Ovary (tissue), 9 donors: ENCODE data around the gene YBX1. TPM values are rescaled to one million over a fixed set of nuclear protein-coding genes. Genes with fewer than 3 reads are reported as not detected.

Experiments used
- DNase-seq, 5 donors: peaks; one replicate each; pipeline ENCODE4 v3.0.0-alpha.2; 2019 to 2020
- H3K27ac ChIP-seq, 2 donors: fragments of 200-600 bp; one replicate each; pipeline versions ENCODE4 v1.5.1 to v1.8.0; 2019 to 2022
- H3K27me3 ChIP-seq: fragments of 200-600 bp; one replicate; pipeline ENCODE4 v1.8.0; 2022
- H3K36me3 ChIP-seq: fragments of 200-600 bp; sonication (generic); one replicate; pipeline ENCODE4 v1.5.1; 2019
- H3K4me1 ChIP-seq: one replicate; pipeline ENCODE4 v1.8.1; 2013; ENCODE audit warnings: mild to moderate bottlenecking, moderate library complexity; ENCODE audit not compliant: insufficient read depth
- H3K4me3 ChIP-seq: fragments of 200-600 bp; sonication (generic); one replicate; pipeline ENCODE4 v1.5.1; 2017
- H3K9me3 ChIP-seq, 2 donors: fragments of 200-600 bp in 1 of 2; sonication (generic) in 1 of 2; one replicate each; pipeline versions ENCODE4 v1.5.1 to v1.8.1; 2013 to 2019; ENCODE audit warnings: mild to moderate bottlenecking in 1 of 2, moderate library complexity in 1 of 2
- CTCF ChIP-seq, 3 donors: fragments of 450-650 bp in 2 of 3; fragments of 200-600 bp in 1 of 3; IDR thresholded peaks; one replicate each; pipeline versions ENCODE4 v1.5.1 to v1.8.0; 2016 to 2022; ENCODE audit warnings: antibody characterized with exemption in 3 of 3, mild to moderate bottlenecking in 1 of 3
- EP300 ChIP-seq: sonication (generic); formaldehyde crosslinking; IDR thresholded peaks from one replicate; pipeline ENCODE4 v1.6.1; 2017; ENCODE audit warnings: antibody characterized with exemption
- POLR2A ChIP-seq: fragments of 450-650 bp; IDR thresholded peaks from one replicate; pipeline ENCODE4 v1.6.1; 2017; ENCODE audit warnings: antibody characterized with exemption, mild to moderate bottlenecking, moderate library complexity
- WGBS, 3 donors: extraction: QIAGEN DNeasy Blood & Tissue Kit in 1 of 3; methylation state at CpG; one replicate each; pipeline versions ENCODE4 v1.1.5 to v1.1.7; 2013 to 2017; 5-methylcytosine and 5-hydroxymethylcytosine counted together
- intact Hi-C, 4 donors: fragments of 100-400 bp; cut with DNase I; formaldehyde crosslinking; loops; one replicate each; pipeline versions ENCODE4 v1.11.0 to v1.15.1; 2022 to 2023
- polyA plus RNA-seq, 2 donors: library from polyadenylated mRNA; stranded (reverse); fragments of 200-250 nt in 1 of 2; fragments of 350-450 nt in 1 of 2; fragmentation: Illumina TruSeq in 1 of 2; extraction: RNeasy Lipid Tissue Mini Kit (QIAGEN cat#74804) in 1 of 2; gene quantifications; one replicate each; pipeline ENCODE4 v1.2.3, GENCODE V29; 2013 to 2014
- total RNA-seq, 7 donors: library from RNA; depleted of rRNA in 2 of 7; stranded (reverse); fragments of >200 nt in 2 of 7; fragmentation: NEBNext Ultra II Directional in 3 of 7; extraction: Animal tissue kit (Norgen Biotek cat#: 25700) in 3 of 7; gene quantifications; one replicate each; pipeline versions ENCODE4 v1.1.0 to v1.2.4, GENCODE V29; 2016 to 2023
- donor health status: DM: no; HTN: no; CAD: no; lungs with moderate emphysema.
- donor health status: DM: no; HTN: no; CAD: no.
- donor health status: Bipolar disorder and iron deficiency.
- donor health status: DM: yes; HTN: yes; CAD: no.
- donor health status: DM: no; HTN: no; CAD: no.
- donor health status: DM: yes; HTN: yes; CAD: no.

The YBX1 gene
- total and polyA plus RNA-seq, 9 donors = 196 to 909 (median 381) TPM

DNA sequence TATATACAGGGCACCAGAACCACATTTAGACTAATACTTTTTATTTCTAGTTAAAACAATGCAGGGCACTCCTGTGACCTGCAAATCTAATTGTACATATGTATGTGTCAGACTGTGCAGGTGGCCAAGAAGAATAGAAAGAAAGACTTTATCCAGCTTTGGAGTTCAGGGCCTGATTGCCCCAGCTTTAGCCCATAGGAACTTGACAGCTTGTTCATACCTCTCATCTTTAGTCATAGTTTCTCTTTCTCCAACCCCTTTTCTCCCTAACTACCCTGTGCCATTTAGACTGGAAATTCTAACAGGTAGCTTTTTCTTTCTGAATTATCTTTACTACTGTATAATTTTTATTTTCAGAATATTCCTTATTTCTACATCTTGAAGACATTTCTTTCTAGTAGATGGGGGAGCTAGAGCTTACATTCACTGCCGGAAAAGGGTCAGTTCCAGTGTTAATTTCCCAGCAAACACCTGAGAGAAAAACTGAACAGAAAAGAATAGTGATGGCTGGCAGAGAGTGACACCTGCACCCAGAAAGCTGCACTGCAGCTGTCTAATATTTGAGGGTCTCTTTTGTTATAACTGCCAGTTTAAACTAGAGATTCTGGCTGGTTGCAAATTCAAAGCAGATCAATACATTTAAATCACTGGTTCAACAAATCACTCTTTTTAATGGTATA lies 8.4 kb downstream of the YBX1 start:
- TF ChIP-seq POLR2A = no peak
- WGBS, 3 donors = 71 to 92% (median 84%) methylated on average over 1 of the region's 1 CpG
- no peak overlapping the region for H3K27ac ChIP-seq
- H3K27me3 ChIP-seq = no peaks in the 10 kb centered on the region
- peaks cover 18% of the 10 kb centered on the region for H3K4me1 ChIP-seq
- no peak for DNase-seq
- H3K36me3 ChIP-seq = no peaks in the 10 kb centered on the region
- H3K4me3 ChIP-seq = no peak overlapping the region
- no peaks in the 10 kb centered on the region for H3K9me3 ChIP-seq
- intact Hi-C loops = no loop called here

DNA sequence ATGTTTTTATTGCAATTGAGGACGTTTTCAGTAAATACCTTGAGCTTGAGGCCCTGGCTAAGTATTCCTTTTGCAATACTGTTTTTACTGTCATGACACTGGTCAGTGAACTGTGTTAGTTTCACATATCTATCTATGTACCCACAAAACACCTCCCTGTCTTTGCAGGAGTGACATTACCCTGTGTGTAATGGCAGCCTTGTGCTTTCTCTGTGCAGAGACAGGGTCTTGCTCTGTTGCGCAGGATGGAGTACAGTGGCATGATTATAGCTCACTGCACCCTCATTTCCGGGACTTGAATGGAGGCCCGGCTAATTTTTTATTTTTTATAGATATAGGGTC lies 8.9 kb downstream of the YBX1 start:
- WGBS, 3 donors = 59 to 70% (median 62%) methylated on average over 4 of the region's 4 CpGs
- Histone ChIP-seq H3K4me1 (peaks cover 18% of the 10 kb centered on the region), H3K27ac (no peak overlapping the region)

DNA sequence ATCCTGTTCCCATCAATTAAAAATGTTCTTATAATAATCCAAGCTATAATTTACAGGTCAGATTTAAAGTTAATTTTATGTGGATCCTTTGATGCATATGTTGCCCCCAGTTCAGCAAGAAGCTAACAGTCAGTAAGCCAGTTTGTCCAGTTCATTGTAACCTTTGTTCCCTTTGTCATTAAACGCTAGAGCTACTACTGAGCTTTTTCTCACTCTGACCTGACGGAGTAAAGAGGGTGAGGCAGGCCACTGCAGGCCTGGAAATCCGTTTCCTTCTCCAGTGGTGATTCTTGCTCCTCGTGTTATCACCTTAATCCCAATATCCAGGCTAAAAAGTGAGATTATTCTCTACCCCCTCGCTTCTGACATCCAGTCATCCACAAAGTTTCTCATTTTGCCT lies 10.2 kb downstream of the YBX1 start:
- Histone ChIP-seq H3K9me3 (no peaks in the 10 kb centered on the region), H3K4me3 (no peak overlapping the region), H3K27ac (no peak overlapping the region), H3K27me3 (no peaks in the 10 kb centered on the region), H3K36me3 (no peaks in the 10 kb centered on the region), H3K4me1 (peaks cover 13% of the 10 kb centered on the region)
- intact Hi-C loops = no loop called here
- DNase-seq = no peak
- 48 to 54% (median 49%) methylated on average over 5 of the region's 5 CpGs for WGBS, 3 donors
- TF ChIP-seq POLR2A = no peak
- no peak for TF ChIP-seq EP300
- no peak for TF ChIP-seq CTCF (IDR thresholded peaks at IDR 0.05)

More for the DNA sequence above, 8.9 kb downstream of the YBX1 start:
- no peak for DNase-seq
- H3K36me3 ChIP-seq = no peaks in the 10 kb centered on the region
- no peak overlapping the region for H3K4me3 ChIP-seq
- H3K9me3 ChIP-seq = no peaks in the 10 kb centered on the region
- H3K27me3 ChIP-seq = no peaks in the 10 kb centered on the region
- TF ChIP-seq EP300 (no peak), CTCF (IDR thresholded peaks at IDR 0.05) (no peak), POLR2A (no peak)
- intact Hi-C loops = no loop called here

GRCh38 chr1:42692911-42693310 lies 10.7 kb downstream of the YBX1 start:
- no peak for TF ChIP-seq CTCF (IDR thresholded peaks at IDR 0.05)
- no peak for TF ChIP-seq POLR2A
- TF ChIP-seq EP300 = no peak
- WGBS, 3 donors = 83 to 85% (median 85%) methylated on average over 2 of the region's 2 CpGs
- Histone ChIP-seq H3K27ac (no peak overlapping the region), H3K27me3 (no peaks in the 10 kb centered on the region), H3K4me1 (peaks cover 11% of the 10 kb centered on the region), H3K9me3 (no peaks in the 10 kb centered on the region), H3K4me3 (no peak overlapping the region), H3K36me3 (no peaks in the 10 kb centered on the region)
- intact Hi-C loops = no loop called here
- DNase-seq = no peak

DNA sequence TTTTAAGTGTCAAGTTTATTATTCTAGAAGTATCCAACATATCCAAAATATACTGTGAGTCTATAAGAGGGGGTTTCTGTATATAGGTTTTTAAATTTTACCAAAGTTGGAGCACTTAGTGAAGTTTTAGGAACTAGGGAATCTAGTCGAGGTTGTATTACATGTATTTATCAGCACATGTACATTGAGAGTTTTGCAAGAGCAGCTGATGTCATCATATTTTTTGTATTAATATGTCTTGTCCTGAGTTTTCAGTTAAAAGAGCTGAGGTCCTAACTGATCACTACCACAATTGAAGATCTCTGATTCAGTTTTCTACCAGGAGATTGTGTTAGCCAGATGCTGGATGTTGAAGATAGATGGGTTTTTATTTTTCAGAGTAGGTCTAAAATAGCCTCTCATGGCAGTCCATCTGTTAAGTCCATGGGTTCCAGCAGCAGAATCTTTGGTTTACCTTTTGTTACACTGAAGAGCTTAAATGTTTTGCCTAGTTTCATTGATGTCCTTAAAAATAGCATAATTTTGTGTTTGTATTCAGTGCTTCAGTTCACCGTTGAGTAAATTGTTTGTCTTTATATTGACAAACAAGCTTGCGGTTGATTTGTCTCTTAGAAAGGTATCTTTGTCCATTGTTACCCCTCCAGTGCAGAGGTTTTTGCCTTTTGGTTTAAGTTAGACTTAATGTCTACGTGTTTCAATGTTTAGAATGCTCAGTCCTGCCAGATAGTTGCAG lies 16.0 kb downstream of the YBX1 start:
- H3K36me3 ChIP-seq = peaks cover 3% of the 10 kb centered on the region
- no peak for TF ChIP-seq POLR2A
- no peak for TF ChIP-seq EP300
- TF ChIP-seq CTCF (IDR thresholded peaks at IDR 0.05) = no peak
- no peaks in the 10 kb centered on the region for H3K9me3 ChIP-seq
- intact Hi-C loops = no loop called here
- no peak overlapping the region for H3K27ac ChIP-seq
- no peak overlapping the region for H3K4me3 ChIP-seq
- H3K27me3 ChIP-seq = no peaks in the 10 kb centered on the region
- H3K4me1 ChIP-seq = no peaks in the 10 kb centered on the region
- DNase-seq = no peak
- 90 to 96% (median 92%) methylated on average over 4 of the region's 4 CpGs for whole genome bisulfite sequencing, 3 donors
